GM21360 (cell line): ENCODE measurements around the gene APOB.

Experiments used
- ATAC-seq: cut with Tn5 transposase; IDR thresholded peaks from one replicate; pipeline ENCODE4 v1.9.1; 2021; ENCODE audit warnings: mild to moderate bottlenecking, moderate library complexity; ENCODE audit not compliant: unreplicated experiment

Gene APOB

GRCh38 chr2:21047141-21048009 lies 3.5 kb upstream of the APOB start:
- no peak for ATAC-seq

DNA sequence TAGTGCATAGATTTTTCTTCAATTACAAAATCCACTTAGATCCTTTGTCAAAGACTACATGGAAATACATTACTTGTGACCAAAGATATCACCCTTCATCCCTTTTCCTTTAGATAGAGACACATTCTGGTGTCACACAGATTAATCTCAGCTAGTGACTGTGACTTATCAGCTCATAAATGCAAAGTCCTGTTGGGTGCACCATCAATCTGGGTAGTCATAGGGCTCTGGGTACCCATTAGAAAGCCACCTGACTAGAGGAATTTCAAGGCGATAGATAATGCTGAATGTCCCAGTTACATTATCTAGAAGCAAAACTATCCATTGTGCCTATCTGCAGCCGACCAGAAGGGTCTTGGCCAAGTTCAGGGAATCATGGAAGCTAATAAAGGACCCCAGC lies 2.6 kb upstream of the APOB start:
- ATAC-seq = no peak

DNA sequence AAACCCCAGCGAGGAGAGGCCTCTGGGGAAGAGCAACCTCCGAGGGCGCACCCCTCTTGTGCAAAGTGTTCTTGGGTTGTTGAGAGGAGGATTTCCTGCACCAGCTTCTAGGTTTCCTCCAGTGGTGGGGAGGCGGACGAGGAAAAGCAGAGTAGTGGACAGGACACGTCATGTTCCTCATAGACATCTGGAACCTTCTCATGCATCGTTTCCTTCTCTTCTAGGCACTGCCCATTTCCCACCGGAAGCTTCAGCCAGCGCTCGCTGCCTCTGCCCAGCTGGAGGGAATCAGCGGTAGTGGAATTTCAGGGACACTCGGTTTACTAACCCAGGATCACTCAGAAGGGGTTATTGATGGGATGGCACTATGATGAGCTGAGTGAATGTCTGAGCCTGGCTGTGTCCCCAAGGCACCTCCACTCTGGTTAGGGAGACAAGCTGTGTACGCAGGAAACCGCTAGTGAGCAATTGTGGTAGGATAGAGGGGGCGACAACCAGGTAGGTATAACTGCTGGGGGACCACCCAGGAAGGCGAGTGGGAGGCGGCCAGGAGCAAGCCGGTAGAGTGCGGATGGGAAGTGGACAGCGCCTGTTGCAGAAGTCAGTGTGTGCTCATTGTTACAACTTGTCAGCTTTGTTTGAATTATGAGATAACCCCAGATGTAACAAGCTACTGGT lies 960 bp upstream of the APOB start:
- no peak for ATAC-seq

DNA sequence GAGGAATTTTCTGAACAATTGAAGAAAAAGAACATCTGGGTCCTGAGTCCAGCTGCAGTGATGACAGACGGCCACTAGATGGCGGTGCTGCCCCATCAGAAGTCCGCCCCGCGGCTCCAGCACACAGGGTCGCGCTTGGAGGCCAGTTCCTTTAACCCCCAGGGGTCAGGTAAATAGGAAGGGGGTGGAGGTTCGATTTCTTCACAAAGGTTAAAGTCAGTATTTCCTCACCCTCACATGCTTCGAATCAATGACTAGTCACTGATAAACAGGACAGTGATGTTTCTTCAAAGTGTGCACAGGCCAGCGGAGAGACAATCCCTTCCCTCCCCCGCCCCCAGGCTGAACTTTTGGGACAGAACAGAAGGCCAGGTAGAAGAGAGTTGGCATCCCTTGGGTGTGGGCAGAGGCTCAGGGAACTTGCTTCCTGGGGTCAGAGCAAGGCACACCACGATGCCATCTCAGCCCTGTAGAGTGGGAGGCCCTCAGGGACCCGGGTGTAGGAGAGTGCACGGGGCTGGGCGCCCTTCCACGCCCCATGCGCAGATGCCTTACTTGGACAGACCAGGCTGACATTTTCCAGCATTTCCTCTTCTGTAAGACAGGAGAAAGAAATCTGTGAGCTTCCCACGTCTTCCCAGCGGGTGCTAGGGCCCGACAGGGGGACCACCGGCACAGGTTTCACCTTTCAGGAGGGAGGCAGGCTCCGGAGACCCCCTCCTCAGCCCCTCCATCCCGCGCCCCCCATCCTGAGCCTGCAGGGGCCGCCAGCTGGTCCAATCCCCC lies 722 bp downstream of the APOB start:
- peak; percentile 86 for ATAC-seq

GRCh38 chr2:21042708-21042957 lies 1.2 kb downstream of the APOB start:
- no peak for ATAC-seq

DNA sequence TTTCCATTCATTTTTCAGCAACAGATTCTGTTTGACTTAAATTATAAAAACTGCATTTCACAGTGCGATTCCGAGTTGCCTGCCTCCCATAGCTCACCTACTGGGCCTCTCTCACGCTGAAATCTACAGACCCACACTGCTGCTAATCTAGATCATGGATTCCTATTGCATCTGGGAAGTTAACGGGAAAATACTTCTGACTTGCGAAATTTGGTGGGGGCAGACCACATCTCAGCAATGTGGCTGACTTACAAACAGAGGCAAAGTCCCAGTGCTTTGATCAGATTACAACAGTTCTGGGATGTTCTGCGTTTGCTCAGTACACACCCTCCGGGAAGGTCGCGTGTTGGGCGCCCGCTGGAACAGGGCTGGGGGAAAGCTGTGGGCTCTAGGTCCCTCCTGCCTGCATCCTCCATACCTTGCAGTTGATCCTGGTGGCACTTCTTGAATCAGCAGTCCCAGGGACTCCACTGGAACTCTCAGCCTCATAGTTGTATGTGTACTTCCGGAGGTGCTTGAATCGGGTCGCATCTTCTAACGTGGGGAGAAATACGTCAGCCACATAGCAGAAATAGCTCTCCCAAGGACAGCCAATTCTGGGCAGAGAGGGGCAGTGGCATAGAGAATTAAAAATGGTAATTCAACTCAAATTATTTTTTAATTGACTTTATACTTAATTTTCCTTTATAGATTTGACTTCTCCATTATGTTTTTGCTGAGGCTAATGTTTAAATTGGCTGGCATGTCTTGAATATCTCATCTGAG lies 1.7 kb downstream of the APOB start:
- no peak for ATAC-seq

DNA sequence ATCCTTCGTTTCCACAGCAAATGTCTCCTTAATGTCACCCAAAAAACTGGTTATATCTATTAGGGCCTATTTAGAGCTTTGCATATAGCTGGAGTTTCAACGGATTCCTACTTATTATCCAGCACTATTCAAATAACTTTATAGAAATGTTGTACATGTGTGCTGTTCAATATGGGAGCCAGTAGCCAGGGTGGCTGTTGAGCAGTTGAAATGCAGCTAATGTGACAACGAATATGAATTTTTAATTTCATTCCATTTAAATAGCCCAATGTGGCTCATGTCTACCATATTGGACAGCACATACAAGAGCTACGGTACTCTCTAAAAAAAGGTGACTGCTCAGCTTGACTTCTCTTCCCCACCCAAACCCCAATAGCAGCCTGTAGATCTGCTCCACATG lies 2.4 kb downstream of the APOB start:
- ATAC-seq = no peak

DNA sequence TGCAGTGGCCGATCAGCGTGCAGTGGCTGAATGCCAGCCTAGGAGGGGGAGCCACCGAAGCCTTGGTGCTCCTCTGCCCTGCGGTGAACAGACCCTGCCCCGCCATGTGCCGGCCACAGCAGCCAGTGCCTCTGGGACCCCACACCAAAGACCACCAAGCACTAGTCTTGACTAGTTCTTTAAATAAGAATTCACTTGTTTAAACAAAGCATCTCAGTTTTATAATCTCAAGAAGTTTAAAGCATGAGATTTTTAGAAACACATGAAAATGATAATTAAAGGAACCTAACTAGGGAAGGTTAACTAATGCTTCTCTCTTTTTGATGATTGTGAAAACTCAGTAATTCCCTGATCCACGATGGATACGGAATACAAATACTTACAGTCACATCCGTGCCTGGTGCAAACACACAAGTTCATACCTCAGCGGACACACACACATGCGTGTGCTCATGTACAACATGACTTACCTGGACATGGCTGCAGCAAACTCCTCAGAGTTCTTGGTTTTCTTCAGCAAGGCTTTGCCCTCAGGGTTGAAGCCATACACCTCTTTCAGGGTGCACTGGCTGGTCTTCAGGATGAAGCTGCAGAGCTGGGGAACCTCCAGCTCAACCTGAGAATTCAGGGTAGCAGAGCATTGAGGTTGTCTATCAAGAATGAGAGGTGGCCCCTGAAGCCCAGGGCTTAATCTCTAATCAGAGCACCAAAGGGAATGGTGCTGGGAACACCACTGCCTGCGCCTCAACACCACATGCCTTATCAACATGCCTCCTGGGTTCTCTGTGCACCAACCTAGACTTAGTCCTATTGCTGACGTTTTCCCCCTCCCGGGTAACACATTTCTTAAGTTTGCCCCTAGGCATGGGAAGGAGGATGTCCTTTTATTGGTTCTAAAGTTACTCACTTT lies 3.1 kb downstream of the APOB start:
- no peak for ATAC-seq

GRCh38 chr2:21039979-21040467 lies 3.9 kb downstream of the APOB start:
- ATAC-seq = no peak

- no peak for ATAC-seq
Observed at GRCh38 chr2:21039080-21039556, 4.8 kb downstream of the APOB start.

DNA sequence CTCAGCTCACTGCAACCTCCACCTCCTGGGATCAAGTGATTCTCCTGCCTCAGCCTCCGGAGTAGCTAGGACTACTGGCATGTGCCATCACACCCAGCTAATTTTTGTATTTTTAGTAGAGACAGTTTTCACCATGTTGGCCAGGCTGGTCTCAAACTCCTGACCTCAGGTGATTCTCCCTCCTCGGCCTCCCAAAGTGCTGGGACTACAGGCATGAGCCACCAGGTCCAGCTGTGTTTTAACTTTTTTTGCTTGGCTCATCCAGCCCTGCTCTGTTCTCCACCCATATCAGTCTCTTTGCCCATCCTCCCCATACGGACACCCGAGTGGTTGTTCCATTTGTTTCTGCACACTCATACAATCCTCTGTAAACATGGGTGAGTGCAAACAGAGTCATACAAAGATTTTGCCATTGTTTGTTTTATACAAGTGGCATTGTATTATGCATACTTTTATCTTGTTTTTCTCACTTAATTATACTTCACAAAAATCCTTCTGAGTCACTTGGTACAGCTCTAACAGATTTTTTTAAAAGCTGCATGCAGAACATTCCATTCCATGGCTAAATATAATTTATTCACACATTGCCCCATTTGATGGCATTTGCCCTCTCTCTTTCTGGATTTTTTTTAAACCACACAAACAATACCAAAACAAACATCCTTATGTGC lies 5.3 kb downstream of the APOB start:
- no peak for ATAC-seq

DNA sequence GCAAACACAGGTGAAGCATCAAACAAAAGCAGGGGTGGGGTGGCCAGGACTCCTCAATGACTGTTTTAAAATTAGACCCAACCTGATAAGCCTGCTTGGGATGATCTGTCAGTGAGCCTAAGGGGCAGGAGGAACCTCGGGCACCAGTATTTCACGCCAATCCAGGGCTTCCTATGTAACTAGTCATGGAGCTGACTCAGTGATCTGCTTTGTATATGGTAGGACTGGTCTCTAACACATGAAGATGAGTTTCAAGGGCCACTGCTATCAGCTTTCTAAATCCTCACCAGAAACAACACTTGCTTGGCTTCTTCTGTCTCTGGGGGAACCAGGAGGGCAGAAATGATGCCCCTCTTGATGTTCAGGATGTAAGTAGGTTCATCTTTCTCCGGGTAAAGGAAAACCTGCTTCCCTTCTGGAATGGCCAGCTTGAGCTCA lies 6.2 kb downstream of the APOB start:
- no peak for ATAC-seq

GRCh38 chr2:21036708-21037670 lies 6.9 kb downstream of the APOB start:
- no peak for ATAC-seq

DNA sequence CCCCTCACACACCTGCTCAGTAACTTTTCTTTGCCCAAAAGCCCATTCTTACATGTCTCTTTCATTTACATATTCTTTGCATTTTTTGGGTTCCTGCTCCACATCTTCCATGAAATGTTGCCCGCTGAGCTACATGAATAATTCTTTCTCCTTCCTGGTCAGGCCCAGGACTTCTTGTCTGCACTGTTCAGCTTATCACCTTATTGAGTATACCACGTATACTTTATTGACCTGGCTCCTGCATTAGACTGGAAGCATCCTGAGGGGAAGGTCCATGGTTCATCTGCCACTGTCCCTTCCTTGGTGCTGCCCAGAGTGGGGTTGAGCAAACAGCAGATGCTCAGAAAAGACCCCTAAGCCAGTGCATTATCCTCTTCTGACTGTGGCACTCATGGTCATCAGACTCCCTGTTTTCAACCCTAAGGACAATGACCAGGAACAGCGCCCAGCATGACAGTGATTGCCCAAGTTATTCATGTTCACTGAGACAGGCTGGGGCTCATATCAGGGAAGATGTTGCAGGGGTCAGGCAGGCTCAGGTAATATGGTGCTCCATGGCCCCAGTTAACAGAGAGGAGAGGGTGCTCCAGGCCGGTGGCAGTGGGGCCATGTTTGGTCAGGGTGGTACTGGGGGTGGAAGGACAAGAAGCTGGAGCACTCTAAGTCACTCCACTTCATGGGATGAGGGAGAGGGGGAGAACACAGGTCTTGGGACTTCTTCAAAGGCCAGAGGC lies 7.7 kb downstream of the APOB start:
- no peak for ATAC-seq

- ATAC-seq = no peak
Observed at GRCh38 chr2:21035282-21035973, 8.4 kb downstream of the APOB start.

- no peak for ATAC-seq
Observed at GRCh38 chr2:21034972-21035279, 8.9 kb downstream of the APOB start.
